Renal cortical epithelial cell (primary cell): ENCODE data around the gene CD79A. TPM values are rescaled to one million over a fixed set of nuclear protein-coding genes. Genes with fewer than 3 reads are reported as not detected.
A peak's percentile ranks its signal among the peaks of the same experiment; 100 is the strongest.
"Not testable (repeated sequence)": the region's sequence is repeated elsewhere in the genome, so short reads cannot be mapped to it uniquely, and the experiment has no call there.

ENCODE experiments used
- DNase-seq: peaks from one replicate; pipeline ENCODE4 v3.0.0-alpha.2; 2011; ENCODE audit warnings: low read depth
- total RNA-seq: library from RNA; depleted of rRNA; stranded (reverse); fragments of >200 nt; gene quantifications from 2 replicates; pipeline ENCODE4 v1.2.3, GENCODE V29; 2014

Gene CD79A
- total RNA-seq, 1 donor from 2014 or later, result 0.10 TPM

DNA sequence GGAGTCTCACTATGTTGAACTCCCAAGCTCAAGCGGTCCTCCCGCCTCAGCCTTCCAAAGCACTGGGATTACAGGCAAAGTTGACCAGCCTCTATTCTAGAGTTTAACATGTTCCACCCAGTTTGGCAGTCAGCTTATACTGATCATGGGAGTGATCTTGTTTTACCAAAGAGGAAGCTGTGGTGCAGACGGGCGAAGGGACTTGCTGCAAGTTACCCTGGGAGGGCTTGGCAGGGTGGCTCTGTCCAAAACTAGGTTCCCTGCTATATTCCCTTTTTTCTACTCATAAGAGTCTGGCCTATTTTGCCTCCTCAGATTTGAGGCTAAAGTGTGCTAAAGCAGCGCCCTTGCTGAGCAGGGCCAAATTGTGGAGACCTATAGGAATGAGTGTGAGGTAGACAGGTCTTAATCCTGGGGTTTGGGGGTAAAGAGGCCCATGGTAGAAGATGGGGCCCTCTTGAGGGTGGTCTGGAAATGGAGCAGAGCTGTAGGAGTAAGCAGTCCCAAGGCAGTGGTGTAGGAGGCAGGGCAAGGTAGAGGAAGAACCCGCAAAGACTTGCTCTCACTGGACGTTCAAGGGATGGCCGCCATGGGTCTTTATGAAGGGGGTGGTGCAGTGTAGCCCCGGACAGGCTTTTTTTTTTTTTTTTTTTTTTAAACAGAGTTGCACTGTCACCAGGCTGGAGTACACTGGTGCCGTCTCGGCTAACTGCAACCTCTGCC is 13.7 kb upstream of the CD79A start:
- no peak for DNase-seq

DNA sequence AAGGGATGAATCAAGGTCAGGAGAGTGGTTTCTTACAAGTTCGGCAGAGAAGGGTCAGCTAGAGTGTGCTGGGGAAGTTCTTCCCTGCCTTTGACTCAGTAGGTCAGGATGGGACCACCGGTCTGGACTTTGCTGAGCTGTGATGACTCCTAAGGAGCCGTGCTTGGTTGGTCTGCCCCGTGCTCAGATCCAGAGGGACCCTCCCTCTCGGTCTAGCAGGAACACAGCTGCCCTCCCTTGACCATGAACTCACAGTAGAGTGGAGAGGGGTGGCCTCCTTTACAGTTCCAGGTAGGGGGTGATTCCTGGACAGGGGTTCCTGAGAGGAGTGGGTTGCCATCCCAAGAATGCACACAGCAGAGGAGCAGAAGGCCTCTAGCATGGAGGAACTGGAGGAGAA is 12.7 kb upstream of the CD79A start:
- no peak for DNase-seq

DNA sequence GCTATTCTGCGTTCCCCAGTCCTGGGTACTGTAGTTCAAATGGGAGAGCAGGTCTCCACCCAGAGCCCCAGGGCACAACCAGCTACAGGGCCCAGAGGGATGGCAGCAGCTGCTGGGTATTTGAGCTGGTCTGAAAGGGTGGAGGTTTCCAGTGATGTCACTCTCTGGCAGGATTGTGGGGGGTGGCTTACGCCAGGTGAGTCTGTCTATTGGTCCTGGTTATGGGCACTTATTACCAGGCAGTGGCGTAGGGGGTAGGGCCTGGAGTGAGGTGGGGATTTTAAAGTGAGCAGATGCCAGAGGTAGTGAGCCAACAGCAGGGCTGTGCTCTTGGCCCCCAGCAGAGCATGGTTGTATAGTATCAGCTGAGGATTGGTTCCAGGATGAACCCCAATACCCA is 10.8 kb upstream of the CD79A start:
- DNase-seq, result no peak

GRCh38 chr19:41868120-41868988 is 8.7 kb upstream of the CD79A start:
- no peak for DNase-seq

DNA sequence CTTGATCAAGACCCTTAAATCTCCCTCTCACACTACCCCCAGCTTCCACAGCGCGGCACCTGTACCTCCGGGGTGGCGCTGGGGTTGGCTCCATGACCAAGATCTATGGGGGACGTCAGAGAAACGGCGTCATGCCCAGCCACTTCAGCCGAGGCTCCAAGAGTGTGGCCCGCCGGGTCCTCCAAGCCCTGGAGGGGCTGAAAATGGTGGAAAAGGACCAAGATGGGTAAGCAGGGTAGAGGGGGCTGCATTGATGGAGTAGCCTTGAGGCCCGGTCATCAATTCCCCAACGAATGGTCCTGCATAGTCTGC is 8.1 kb upstream of the CD79A start:
- DNase-seq, result no peak

DNA sequence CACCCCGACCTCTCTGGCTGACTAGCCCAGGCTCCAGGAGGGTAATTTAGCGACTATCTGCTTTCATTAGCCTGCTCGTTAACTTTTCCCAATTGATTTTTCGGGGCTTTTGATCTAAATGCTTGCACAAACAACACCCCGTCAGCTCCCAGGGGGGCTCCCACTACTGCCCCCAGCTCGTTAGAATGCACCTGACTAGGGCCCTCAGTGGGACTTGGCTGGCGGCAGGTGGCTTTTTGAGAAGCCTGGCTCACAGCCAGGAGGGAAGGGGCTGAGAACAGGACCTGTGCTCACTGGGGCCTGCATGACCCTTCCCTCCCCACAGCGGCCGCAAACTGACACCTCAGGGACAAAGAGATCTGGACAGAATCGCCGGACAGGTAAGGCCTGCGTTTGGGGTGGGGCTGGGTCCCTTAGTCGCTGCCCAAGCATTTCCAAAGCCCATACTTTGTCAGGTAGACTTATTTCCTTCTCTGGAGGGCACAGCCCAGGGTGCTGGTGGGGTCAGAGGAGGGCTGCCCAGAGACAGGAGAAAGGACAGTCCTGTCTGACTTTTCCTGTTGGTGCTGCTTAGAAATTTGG is 7.6 kb upstream of the CD79A start:
- DNase-seq, result no peak

- DNase-seq, result peak; percentile 46
Observed at GRCh38 chr19:41870401-41870873, 6.6 kb upstream of the CD79A start.

DNA sequence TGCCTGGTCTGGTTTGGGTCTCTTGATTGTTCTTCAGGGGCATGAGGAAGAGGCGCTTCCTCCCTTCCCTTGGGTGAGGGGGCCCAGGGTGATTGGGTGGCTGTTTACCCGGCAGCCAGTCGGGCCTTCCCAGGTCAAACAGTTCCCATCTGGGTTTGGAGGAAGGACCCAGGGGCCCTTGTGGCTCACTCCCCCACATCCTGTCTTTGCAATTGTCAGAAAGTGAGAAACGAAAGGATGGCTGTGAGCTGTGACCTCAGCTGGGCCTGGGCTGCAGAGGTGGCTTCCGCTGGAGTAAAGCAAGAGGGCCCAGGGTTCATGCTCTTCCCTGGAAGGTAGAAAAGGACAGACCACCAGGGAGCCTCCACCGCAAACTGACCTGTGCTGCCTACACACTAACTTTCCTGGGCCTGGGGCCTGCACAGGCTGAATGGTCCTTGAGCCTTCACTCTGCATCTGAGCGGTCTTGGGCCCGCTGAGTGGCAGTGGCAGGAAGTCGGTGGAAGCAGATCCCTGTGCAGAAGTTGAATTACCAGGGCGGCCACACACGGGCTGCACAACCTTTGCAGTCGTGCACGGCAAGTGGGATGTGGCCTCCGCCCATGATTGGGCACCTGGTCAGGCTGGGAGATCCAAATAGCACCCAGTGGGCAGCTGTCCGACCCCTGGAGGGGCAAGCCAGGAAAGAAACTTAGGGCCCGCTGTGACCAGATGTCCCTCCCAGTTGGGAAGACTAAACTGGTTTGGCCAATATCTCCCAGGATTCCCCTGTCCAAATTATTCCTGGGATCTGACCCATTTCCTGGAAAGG is 5.3 kb upstream of the CD79A start:
- no peak for DNase-seq

DNA sequence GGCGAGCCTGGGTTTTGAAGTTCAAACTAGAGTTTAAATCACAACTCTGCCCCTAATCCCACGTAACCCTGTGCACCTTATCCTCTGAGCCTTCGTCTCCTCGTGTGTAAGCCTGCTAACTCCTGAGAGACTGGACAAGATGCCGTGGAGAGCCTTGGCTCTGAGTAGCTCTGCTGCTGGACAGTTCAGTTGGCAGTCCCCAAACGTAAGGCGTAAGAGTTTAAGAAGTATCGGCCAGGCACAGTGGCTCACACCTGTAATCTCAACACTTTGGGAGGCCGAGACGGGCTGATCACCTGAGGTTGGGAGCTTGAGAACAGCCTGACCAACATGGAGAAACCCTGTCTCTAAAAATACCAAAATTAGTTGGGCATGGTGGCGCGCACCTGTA is 4.7 kb upstream of the CD79A start:
- no peak for DNase-seq

- DNase-seq, result peak; percentile 56
Observed at GRCh38 chr19:41872775-41873647, 4.1 kb upstream of the CD79A start.

DNA sequence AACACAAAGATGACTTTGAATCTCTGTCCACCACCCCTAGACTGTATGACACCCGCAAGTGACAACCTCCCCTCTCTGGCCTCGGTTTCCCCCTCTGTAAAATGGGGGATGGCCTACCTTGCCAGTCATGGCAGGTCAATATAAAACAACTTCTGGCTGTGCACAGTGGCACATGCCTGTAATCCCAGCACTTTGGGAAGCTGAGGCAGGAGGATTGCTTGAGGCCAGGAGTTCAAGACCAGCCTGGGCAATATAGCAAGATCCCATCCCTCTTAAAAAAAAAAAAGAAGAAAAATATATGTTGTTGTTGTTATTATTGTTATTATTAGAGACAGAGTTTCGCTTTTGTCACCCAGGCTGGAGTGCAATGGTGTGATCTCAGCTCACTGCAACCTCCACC is 1.1 kb upstream of the CD79A start:
- not testable (repeated sequence) for DNase-seq

- no peak for DNase-seq
Observed at GRCh38 chr19:41877916-41878905, 1.1 kb downstream of the CD79A start.

DNA sequence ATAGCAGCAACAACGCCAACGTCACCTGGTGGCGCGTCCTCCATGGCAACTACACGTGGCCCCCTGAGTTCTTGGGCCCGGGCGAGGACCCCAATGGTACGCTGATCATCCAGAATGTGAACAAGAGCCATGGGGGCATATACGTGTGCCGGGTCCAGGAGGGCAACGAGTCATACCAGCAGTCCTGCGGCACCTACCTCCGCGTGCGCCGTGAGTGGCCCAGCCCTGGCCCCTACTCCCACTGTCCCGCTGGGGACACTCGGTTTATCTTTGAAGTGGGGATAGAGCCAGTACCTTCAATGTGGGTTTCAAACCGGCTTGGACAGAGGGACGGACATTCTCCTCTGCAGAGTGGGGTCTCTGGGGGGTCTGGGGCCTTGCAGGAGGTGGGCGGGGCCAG is 2.0 kb downstream of the CD79A start:
- no peak for DNase-seq

- no peak for DNase-seq
Observed at GRCh38 chr19:41879670-41880328, 2.7 kb downstream of the CD79A start.

GRCh38 chr19:41880329-41880708 is 3.2 kb downstream of the CD79A start:
- DNase-seq, result no peak

- no peak for DNase-seq
Observed at GRCh38 chr19:41882568-41883462, 5.7 kb downstream of the CD79A start, which contains the start of gene ARHGEF1. TSS of gene ARHGEF1 (plus strand) at chr19:41883184. CDS start at chr19:41888083, 4,899 bp downstream.

- DNase-seq, result no peak
Observed at GRCh38 chr19:41883463-41883820, 6.4 kb downstream of the CD79A start.
